EH (cell line): ENCODE data around the gene MYO9A.
"Not testable (repeated sequence)": the region's sequence is repeated elsewhere in the genome, so short reads cannot be mapped to it uniquely, and the experiment has no call there.

Experiments
- DNase-seq: peaks from one replicate; pipeline ENCODE4 v3.0.0-alpha.2; 2015; ENCODE audit warnings: low read depth

MYO9A gene

GRCh38 chr15:72092691-72093090 lies 25.3 kb downstream of the MYO9A start:
- no peak for DNase-seq

- DNase-seq: no peak
Observed at GRCh38 chr15:72092006-72092405, 25.9 kb downstream of the MYO9A start.

- no peak for DNase-seq
Observed at GRCh38 chr15:72086920-72087648, 30.9 kb downstream of the MYO9A start.

- no peak for DNase-seq
Observed at GRCh38 chr15:72086010-72086697, 31.8 kb downstream of the MYO9A start.

GRCh38 chr15:72082176-72082575 lies 35.8 kb downstream of the MYO9A start:
- peak; percentile 53 for DNase-seq

GRCh38 chr15:72078887-72079286 lies 39.1 kb downstream of the MYO9A start:
- no peak for DNase-seq

- peak; percentile 45 for DNase-seq
Observed at GRCh38 chr15:72077950-72078349, 40.0 kb downstream of the MYO9A start.

GRCh38 chr15:72074335-72075060 lies 43.5 kb downstream of the MYO9A start:
- no peak for DNase-seq

GRCh38 chr15:72071448-72071825 lies 46.5 kb downstream of the MYO9A start:
- DNase-seq: not testable (repeated sequence)

- DNase-seq: peak; percentile 35
Observed at GRCh38 chr15:72070817-72071447, 47.0 kb downstream of the MYO9A start.

- no peak for DNase-seq
Observed at GRCh38 chr15:72068856-72069255, 49.1 kb downstream of the MYO9A start.

- no peak for DNase-seq
Observed at GRCh38 chr15:72065801-72066200, 52.1 kb downstream of the MYO9A start.

GRCh38 chr15:72063186-72063585 lies 54.8 kb downstream of the MYO9A start:
- DNase-seq: peak; percentile 30

GRCh38 chr15:72062319-72062718 lies 55.6 kb downstream of the MYO9A start:
- DNase-seq: no peak

- DNase-seq: no peak
Observed at GRCh38 chr15:72060687-72061250, 57.2 kb downstream of the MYO9A start.

- DNase-seq: no peak
Observed at GRCh38 chr15:72058585-72058984, 59.4 kb downstream of the MYO9A start.

- no peak for DNase-seq
Observed at GRCh38 chr15:72057548-72058091, 60.3 kb downstream of the MYO9A start.

- not testable (repeated sequence) for DNase-seq
Observed at GRCh38 chr15:72056217-72056616, 61.7 kb downstream of the MYO9A start.

- not testable (repeated sequence) for DNase-seq
Observed at GRCh38 chr15:72053297-72053696, 64.7 kb downstream of the MYO9A start.

GRCh38 chr15:72050700-72051099 lies 67.2 kb downstream of the MYO9A start:
- peak; percentile 27 for DNase-seq

GRCh38 chr15:72047020-72047419 lies 70.9 kb downstream of the MYO9A start:
- peak; percentile 50 for DNase-seq

- DNase-seq: no peak
Observed at GRCh38 chr15:72044956-72045355, 73.0 kb downstream of the MYO9A start.
